SKM-1 (cell line): Measurements from ENCODE around the gene SOX1.

Experiments used
- DNase-seq: peaks from one replicate; lab custom pipeline; 2025; ENCODE audit not compliant: unreplicated experiment; lab: John Stamatoyannopoulos, UW

The SOX1 gene

DNA sequence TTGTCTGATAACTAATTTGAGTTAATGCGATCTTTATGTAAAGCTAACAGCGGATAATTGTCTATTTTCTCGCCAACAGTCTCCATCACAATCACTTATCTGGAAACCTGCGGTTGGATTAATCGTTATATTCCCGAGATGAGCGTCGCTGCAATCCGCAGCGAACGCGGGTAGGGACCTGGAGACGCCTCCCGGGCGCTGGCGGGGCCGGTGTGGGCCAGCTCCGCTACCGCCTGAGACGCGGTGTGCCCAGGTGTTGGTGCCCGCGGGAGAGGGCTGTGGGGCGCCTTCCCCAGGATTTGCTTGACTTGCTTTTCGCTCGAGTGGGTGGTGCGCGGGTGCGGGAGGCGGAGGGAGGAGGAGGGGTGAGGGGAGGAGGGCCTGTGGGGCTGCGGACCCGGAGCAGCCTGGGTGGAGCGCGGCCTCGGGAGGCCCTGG is 38.3 kb downstream of the SOX1 start:
- DNase-seq = no peak

DNA sequence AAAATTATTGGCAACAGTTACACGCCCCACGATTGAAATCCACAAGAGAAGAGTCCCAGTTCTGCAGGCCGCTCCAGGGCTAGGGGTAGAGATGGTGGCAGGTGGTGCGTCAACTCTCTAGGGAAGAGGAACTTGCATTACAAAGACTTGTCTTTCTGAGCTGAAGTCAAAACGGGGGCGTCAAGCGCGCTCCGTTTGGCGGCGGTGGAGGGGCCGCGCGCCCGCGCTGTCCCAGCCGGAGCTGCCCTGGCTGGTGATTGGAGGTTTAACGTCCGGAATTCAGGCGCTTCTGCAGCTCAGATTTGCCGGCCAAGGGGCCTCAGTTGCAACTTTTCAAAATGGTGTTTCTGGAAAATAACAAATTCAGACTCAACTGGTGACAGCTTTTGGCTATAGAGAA is 38.9 kb downstream of the SOX1 start:
- DNase-seq = no peak

DNA sequence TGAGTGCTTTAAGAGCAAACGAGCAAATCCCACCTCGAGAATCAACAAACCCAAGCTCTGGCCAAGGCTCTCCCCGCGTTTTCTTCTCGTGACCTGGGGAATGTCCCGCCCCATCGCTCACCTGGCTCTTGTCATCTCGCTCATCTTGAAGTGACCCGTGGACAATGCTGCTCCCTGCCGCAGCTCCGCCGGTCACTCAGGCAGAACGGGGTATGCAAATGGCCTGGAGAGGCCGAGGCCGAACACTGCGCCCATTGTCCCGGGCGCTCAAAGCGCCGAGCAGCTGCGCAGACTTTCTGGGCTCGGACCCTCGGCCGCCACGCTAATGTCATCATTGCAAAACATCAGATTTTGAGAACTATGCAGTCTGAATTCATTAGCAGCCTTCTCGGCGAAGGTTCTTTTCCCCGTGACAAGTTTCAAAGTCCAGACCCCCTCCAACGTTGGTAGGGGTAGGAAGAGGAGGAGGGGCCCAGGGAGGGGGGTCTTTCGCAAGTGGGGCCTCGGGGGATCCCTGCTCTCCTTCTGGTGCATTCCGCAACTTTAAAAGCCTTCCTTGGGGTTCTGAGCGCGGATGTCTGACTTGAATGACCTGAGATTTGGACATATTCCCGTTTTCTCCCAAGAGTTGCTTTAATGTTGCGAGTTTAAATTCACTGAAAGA is 39.7 kb downstream of the SOX1 start:
- DNase-seq = no peak

DNA sequence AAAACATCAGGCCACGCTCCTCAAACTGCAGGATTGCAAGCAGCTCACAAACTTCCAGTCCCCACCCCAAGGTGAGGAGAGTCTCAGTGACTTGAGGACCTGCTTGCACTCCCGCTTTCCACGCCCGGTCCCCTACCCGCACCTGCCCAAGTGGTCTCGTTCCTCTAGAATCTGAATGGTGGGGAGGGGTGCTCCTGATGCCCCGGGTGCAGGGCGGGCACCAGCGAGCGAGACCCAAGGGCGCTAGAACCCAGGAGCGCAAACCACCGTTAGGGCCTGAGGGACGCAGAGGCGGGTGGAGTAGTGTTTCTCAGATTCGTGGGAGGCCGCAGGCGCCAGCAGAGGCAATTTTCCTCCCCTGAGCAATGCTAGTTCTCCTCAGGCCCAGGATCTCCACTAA is 40.3 kb downstream of the SOX1 start:
- no peak for DNase-seq

DNA sequence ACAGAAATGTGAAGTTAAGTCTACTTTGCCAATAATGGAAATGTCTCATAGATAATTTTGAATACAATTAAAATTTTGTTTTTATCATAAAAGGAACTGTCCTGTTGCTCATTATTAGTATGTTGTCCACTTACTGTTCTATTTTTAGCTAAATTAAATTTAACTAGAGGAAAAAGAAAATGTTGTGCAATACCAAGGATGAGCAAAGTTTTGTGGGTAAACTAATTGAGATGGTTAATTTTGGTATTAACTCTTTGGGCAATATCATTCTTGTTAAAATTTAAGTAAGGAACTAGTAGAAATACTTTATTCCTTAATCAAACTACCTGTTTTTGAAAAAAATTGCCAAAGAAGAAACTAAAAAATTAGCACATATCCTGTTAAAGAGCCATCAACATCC is 43.5 kb downstream of the SOX1 start:
- no peak for DNase-seq

DNA sequence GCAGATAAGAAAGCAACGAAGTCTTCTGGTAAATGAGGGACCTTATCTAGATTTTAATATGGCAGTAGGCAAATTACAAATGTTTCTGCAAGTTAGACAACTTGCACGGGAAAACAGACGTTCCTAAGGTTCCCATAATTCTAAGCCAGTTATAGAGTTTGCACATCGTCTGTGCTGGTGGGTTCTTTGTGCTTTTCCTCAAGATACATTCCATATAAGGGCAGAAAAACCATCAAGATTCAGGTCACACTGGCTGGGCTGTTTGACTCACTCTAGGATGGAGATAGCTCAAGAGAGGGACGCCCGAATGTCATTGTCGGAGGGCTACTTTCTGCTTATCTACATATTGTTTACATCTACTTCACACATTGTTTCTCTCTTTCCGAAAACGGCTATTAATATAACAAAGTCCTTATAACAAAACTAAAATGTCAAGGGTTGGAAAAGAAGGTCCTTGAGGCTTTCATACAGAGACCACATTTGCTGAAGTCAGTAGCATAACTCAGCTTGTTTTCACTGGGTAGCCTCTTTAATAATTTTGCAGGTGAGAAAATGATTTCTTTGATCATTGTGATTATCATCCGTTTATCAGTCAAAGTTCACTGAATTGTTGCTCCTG is 44.4 kb downstream of the SOX1 start:
- no peak for DNase-seq

DNA sequence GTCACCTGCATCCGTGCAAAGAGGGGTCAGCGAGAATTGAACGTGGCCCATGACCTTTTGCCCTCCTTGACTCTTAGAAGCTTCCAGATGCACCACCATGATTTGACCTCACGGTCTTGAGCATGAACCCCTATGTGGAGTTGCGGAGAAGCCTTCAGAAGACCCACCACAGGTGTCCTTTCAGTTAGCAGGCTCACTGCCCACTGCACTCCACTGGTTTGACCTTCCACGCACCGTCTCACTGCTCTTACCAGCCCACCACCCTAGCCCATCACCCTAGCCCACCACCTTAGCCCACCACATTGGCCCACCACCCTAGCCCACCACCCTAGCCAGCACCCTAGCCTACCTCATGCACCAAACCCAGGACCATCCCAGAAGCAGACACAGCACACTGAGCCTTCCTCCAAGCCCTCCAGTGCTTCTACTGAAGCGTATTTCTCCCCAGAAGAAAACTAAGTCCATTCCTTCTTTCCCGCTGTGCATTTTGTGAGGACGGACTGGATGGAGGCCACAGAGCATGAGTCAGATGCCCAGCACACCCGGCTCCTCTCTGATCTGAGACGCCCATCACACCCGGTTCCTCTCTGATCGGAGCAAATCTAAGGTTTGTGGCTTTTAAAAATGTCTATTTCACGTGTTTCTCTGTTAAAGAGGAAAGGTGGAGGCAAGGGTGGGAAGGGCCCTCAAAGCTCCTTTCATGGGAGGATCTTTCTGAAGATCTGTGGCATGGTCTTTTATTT is 45.8 kb downstream of the SOX1 start:
- no peak for DNase-seq

DNA sequence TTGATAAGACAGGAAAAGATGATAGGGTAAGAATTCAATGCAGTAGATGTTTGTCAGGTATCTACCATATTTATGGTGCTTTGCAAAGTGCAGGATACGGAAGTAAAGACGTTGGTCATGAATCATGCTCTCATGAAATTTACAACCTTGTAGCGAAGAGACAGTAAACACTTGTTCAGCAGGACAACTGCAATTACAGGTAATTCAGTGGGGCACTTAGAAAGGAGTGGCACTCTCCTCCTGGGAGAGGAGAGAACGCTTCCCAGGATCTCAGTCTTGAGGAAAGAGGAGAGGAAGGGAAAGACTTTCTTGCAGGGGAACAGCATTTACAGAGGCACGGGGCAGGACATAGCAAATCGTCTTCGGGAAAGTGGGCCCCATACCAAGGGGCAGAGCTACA is 46.4 kb downstream of the SOX1 start:
- no peak for DNase-seq

DNA sequence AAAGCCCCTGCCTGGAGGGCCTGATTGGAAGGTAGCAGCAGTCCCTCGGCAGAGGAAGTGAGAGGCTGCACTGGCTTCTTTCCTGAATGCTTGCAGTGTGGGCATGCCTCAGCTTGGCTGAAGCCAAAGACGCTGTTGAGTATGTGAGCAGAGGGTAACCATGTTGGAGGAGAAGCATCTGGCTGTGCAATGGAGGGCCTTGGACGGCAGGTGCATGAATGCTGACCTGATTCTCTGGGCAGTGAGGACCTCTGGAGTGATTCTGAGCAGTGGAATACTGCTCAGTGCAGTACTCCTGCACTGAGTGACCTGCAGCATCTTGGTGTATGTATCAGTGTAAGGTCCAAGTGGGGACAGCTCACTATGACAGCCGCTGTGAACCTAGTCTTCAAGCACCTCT is 46.9 kb downstream of the SOX1 start:
- no peak for DNase-seq

DNA sequence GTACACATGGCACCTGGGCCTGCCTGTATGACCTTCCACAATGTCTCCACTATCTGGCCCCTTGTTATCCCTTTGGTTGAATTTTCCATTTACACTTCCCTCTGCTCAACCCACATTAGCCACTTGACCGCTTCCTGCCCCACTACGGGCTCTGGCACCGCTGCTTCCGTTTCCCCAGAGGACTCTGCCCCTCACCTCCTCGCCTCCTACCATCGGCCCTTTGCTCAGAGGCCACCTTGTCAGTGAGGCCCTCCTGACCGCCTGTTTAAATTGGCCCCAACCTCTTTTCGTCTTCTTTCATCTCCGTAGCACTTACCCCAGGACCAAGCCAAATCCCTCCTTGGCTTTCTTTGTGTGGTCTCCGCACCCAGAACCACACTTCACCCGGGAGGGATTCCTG is 47.4 kb downstream of the SOX1 start:
- no peak for DNase-seq

DNA sequence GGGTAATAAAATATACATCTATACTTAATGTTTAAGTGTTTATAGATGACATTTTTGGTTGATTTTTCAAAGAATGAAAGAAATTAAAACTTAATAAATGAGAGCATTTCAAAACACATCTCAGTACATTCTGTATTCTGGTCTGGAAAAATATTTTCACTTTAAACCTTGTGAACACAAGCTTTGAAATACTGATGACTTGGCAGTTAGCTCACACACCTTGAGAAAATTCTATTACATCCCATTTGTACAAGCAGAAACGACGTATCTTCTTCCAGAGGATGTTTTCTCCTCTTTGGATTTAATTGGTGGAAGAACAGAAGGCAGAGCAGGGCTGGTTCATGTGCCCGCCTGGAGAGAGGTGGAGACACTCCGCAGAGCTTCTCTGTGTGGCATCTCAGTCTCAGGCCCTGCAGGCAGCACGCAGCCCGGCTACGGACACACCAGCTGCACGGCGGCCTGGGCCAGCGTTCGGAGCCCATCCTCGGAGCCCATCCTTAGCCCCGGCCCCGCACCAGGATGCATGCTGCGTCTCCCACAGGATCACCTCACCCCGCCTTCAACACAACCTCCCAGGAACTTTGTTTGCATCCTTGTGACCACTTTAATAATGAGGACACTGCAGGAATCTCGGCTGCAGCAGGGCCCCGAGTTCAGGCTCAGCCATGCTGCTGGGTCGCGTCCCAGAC is 48.6 kb downstream of the SOX1 start:
- no peak for DNase-seq

DNA sequence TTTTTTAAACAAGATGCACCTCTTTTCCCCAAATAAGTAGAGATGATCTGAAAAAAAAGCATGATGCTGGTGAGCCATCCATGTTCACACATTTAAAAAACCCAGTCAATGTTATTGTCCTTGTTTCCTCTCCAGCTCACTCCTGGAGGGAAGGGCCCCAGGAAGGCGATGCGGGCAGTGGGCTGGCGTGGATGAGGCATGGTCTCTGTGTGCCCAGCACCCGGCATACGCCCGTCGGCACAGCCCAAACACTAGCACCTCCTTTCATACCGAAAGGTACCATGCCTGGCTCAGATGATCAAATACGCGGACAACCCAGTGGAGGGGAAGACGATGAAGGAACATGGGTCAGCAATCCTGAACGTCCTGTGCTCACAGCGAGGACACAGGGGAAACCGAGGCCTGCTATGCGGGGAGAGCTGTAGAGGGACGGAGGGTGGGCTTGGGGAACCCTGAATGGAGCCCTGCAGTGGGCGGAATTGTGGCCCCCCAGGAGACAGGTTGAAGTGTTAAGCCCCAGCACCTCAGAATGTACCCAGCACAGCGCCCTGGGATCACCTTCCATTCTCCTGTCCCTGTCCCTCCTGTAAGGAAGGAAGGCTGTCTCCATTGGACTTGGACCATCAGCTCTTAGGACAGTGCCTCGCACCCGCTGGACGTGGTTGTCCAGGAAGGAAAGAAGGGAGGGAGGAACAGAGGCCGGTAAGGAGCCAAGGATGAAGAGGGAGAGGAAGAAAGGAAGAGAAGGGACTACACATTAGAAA is 49.4 kb downstream of the SOX1 start:
- DNase-seq = no peak

DNA sequence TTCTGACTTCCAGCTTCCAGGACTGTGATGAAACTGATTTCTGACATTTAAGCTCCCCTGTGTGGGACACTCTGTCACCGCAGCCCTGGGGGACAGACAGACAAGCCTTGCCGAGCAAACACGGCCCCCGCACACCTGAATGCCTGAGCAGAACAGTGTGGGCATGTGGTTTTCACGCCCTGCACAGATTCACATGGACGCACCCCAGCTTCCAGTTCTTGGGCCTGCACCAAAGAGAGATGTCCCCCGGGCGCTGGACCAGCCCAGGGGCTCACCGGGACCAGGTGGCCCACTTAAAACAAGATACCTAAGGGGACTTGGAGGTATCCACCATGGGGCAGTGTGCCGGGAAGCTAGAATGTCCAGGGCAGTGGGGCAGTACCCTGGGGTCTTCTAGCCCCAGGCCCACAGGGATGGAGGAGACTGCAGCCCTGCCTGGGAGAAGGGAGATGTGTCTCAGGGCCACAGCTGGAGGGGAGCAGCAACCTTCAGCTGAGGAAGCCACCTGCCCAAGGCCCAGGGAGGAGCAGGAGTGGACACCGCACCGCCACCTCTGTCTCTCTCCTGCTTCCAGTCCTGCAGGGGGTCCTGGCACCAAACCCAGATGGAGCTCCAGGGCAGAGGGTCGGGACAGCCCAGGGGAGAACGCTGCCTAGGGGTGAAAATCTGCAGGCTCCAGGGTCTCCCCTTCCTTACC is 50.5 kb downstream of the SOX1 start:
- no peak for DNase-seq

DNA sequence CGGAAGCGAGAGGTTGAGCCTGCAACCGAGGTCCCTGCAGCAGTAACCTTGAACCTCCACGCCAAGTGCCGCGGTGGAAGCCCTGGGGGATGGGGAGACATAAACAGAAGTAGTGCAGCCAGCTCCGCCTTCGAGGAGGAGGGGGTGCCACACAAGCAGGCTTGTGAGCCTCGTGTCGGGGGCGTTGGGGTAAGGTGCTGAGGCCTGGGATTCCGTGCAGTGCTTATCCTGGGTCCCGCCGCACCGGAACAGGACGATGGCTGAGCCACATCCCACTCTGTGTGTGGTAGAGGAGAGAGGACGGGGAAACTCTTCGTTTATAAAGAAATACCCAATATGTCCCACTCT is 51.0 kb downstream of the SOX1 start:
- DNase-seq = no peak

DNA sequence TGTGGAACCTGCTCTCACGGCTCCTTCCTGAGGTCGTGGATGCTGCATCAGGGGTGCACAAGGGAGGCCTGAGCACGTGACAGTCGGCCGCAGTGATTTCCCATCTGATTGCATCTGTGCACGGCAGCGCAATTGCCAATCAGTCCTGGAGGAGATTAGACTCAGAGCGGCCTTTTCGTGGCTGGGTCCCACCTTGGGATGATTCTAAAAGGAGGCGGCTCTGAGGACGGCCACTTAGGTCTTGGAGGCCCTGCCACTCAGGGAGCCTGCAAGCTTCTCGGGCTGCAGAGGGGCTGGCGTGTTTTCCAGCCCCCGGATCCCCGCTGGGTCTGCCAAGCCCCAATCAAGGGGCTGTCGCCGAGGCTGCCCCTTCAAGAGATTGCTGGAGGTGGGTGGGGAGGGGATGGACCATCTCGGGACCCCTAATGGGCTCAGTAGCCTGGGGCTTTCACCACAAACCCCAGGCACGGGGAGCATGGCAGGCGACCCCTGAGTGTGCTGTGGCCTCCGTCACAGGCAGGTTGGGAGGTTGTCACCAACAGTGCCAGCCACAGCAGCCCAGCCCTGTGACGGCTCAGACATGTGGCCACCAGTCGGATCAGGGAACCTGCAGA is 51.6 kb downstream of the SOX1 start:
- DNase-seq = no peak

DNA sequence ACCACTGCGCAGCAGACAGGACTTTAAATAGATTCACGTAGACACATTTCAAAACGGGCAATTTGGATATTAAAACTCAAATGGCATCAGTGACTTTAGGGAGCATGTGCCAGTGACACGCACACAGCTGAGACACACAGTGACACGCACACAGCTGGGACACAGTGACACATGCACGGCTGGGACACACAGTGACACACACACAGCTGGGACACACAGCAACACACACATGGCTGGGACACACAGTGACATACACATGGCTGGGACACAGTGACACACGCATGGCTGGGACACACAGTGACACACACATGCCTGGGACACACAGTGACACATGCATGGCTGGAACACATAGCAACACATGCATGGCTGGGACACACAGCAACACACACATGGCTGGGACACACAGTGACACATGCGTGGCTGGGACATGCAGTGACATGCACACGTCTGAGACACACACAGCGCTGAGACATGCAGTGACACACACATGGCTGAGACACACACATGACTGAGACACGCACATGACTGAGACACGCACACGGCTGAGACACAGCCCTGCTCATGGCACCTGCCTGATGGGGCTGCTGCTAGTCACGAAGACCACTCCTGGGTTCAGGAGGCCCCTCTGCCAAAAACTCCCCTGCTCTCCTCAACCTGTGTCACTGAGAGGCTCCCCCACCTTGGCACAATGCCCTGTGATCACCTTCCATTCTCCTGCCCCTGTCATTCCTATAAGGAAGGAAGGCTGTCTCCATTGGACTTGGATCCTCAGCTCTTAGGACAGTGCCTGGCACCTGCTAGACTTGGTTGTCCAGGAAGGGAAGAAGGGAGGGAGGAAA is 52.5 kb downstream of the SOX1 start:
- DNase-seq = no peak

DNA sequence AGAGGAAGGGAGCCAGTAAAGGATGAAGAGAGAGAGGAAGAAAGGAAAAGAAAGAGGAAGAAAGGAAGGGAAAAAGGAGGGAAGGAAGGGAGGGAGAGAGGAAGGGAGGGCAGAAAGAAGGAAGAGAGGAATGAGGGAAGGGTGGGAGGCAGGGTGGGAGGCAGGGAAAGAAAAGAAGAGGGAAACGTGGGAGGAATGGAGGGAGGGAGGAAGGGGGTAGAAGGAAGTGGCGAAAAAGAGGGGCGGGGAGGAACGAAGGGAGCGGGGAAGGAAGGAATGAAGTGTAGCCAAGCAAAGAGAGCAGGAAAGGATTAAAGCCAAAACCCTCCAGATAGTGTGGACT is 53.1 kb downstream of the SOX1 start:
- no peak for DNase-seq
